Measurements from ENCODE around the gene RABAC1.

The RABAC1 gene

GRCh38 chr19:41932259-41932719 lies 26.8 kb downstream of the RABAC1 start:
- H3K4me3 ChIP-seq (ENCODE audit: low read depth, low read length): no peak overlapping the region
- DNase-seq (ENCODE audit: low read depth): no peak
- TF ChIP-seq, protein P1, sequence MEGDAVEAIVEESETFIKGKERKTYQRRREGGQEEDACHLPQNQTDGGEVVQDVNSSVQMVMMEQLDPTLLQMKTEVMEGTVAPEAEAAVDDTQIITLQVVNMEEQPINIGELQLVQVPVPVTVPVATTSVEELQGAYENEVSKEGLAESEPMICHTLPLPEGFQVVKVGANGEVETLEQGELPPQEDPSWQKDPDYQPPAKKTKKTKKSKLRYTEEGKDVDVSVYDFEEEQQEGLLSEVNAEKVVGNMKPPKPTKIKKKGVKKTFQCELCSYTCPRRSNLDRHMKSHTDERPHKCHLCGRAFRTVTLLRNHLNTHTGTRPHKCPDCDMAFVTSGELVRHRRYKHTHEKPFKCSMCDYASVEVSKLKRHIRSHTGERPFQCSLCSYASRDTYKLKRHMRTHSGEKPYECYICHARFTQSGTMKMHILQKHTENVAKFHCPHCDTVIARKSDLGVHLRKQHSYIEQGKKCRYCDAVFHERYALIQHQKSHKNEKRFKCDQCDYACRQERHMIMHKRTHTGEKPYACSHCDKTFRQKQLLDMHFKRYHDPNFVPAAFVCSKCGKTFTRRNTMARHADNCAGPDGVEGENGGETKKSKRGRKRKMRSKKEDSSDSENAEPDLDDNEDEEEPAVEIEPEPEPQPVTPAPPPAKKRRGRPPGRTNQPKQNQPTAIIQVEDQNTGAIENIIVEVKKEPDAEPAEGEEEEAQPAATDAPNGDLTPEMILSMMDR (conservative IDR thresholded peaks at IDR 0.05; ENCODE audit: low read depth, low read length): no peak

- TF ChIP-seq, protein P1 (conservative IDR thresholded peaks at IDR 0.05; ENCODE audit: low read depth, low read length): peak; percentile 46
- no peak for DNase-seq (ENCODE audit: low read depth)
- no peak overlapping the region for H3K4me3 ChIP-seq (ENCODE audit: low read depth, low read length)
These were observed 28.1 kb downstream of the RABAC1 start for GRCh38 chr19:41930926-41931592.

- H3K4me3 ChIP-seq (ENCODE audit: low read depth, low read length): no peak overlapping the region
- DNase-seq (ENCODE audit: low read depth): no peak
- TF ChIP-seq, protein P1 (conservative IDR thresholded peaks at IDR 0.05; ENCODE audit: low read depth, low read length): no peak
These were observed 28.8 kb downstream of the RABAC1 start for GRCh38 chr19:41930322-41930722.

GRCh38 chr19:41929536-41930071 lies 29.5 kb downstream of the RABAC1 start:
- TF ChIP-seq, protein P1 (conservative IDR thresholded peaks at IDR 0.05; ENCODE audit: low read depth, low read length): no peak
- H3K4me3 ChIP-seq (ENCODE audit: low read depth, low read length): no peak overlapping the region
- DNase-seq (ENCODE audit: low read depth): no peak

DNA sequence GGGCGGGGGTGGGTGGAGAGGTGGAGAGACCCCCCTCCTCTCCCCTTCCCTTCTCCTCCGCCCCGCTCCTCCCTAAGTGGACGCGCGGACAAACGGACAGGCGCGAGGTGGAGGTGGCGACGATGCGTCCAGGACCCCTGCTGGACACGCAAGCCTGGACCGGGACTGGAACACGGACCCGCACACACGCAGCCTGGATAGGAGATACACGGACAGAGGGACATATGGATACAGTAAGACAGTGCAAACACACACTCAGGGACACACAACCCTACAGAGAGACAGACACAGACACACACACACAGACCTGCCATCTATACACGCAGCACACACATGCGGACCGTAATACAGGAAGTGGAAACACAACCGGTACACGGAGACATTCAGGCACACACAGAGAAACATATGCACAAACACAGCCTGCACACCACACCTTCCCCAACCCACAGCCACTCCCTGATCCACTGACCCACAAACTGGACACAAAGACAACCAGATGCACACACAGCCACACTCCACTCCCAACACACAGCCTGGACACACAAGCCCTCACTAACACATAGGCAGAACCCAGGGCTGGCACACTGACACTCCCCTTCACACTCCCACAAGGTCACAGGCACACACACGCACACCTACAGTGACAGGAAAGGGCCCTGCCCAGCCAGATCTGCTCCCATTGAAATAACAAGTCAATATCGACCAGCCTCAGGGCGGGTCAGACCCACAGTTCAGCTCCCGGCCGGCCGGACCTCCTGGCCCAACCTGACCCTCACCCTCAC lies 30.2 kb downstream of the RABAC1 start:
- H3K4me3 ChIP-seq (ENCODE audit: low read depth, low read length): peak overlapping the region; percentile 16
- TF ChIP-seq, protein P1 (conservative IDR thresholded peaks at IDR 0.05; ENCODE audit: low read depth, low read length): no peak
- DNase-seq (ENCODE audit: low read depth): no peak

DNA sequence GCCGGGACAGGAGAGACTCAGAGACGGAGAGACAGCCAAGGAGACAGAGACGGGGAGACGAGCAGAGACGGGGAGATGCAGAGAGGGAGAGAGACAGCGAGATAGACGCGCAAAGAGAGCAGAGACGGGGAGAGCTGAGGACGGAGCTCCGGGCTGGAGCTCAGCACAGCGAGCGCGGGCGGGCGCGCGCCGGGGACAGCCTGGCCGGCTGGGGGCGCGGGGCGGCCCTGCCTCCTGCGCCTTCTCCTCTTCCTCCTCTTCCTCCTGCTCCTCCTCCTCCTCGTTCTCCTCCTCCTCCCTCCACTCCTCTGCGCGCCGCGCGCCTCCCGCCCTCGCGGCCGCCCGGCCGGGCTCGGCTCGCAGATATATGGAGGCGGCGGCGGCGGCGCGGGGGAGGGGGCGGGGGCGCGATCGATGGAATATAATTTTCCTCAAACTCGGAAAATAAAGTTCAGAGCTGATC lies 30.9 kb downstream of the RABAC1 start, which contains the start of gene ERFL:
TSS of gene ERFL (minus strand) at position 229 of the 463 bp plus-strand sequence. CDS start 15,530 bp downstream, outside the sequence.
- DNase-seq (ENCODE audit: low read depth): no peak
- TF ChIP-seq, protein P1 (conservative IDR thresholded peaks at IDR 0.05; ENCODE audit: low read depth, low read length): no peak
- H3K4me3 ChIP-seq (ENCODE audit: low read depth, low read length): peak within 1 kb of the TSS; percentile 46
